GM18511 (cell line): Measurements from ENCODE around the gene PAQR4.

ENCODE experiments used
- ATAC-seq: cut with Tn5 transposase; IDR thresholded peaks from one replicate; pipeline ENCODE4 v1.9.1; 2021; ENCODE audit warnings: mild to moderate bottlenecking, moderate library complexity; ENCODE audit not compliant: unreplicated experiment

Gene PAQR4

DNA sequence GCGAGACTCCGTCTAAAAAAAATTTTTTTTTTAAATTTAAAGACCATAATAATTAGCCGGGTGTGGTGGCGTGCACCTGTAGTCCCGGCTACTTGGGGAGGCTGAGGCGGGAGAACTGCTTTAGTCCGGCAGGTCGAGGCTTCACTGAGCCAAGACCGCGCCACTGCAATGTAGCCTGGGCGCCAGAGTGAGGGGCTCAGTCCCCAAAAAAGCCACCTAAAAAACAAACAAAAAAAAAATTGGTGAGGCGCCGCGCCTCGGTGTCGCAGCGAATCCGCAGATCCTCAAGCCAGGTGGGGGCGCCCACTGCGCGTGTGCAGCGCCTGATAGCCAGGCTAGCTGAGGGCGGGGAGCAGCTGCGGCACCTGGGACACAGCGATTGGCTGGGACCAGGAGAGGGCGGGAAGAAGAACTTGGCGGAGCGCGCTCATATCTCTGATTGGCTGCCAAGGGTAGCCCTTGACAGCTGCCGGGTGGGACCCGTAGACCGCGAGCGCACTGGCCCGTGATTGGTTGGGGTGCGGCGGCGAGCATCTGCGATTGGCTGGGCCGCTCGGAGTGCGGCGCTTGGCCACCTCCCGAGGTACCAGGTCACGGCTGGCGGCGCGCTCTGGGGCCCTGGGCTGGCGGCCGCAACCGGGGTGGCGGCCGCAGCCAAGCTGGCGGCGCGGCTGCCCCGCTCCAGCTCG is 34.6 kb downstream of the PAQR4 start:
- ATAC-seq: peak; percentile 95

DNA sequence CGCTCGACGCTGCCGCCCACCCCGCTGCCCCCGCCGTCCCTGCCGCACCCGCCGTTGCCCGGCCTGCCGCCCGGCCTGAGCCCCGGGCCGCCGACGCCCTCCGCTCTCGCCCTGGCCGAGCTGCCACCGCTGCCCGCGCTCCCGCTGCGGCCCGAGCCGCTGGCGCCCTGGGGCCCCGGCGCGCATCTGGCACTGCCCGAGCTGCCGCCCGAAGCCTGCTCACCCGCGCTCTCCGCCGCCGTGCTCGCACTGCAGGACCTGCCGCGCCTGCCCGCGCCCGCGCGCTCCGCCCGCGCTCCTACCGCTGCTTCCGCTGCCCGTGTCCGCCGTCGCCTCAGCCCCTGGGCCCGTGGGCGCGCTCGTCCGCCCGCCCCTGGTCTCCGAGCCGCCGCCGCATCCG is 35.2 kb downstream of the PAQR4 start:
- peak; percentile 19 for ATAC-seq

GRCh38 chr16:3004781-3005284 is 35.7 kb downstream of the PAQR4 start:
- ATAC-seq: no peak

- no peak for ATAC-seq
Observed at GRCh38 chr16:3007059-3007956, 38.2 kb downstream of the PAQR4 start.

DNA sequence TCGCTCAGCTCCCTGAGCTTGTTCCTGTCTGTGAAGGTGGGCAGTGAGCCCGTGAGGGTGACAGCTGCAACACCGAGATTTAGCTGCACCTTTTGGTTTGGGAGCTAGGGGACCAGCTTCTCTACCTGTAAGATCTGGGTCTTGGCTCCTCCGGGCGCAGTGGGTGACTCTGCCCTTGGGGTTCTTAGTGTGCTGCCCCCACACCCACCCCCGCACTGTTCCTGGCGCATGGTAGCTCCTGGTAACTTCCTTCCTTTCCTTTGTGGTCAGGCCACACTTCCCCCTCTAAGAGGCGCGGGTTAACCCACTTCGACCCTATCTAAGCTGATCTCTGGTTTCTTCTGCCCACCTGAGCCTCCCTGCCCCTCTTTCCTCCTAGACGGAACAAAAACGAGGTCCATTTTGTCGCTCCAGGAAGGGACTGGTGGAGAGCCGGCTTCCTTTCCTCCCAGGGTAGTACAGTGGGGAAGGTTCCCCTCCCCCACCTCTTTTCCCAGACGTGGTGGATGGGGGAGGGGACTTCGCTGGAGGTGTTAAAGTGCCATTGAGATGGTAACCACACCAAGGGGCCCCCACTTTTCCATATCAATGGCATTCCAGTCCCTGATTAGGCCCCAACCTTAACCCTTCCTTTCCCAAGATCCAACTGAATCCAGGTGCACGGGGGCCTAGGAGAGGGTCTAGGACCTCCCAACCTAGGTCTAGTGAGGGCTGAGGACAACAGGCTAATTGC is 39.0 kb downstream of the PAQR4 start:
- no peak for ATAC-seq

GRCh38 chr16:3008690-3009037 is 39.5 kb downstream of the PAQR4 start:
- ATAC-seq: no peak

- ATAC-seq: no peak
Observed at GRCh38 chr16:3009568-3010390, 40.6 kb downstream of the PAQR4 start.

- ATAC-seq: no peak
Observed at GRCh38 chr16:3010510-3010909, 41.4 kb downstream of the PAQR4 start.

- ATAC-seq: no peak
Observed at GRCh38 chr16:3012246-3012645, 43.1 kb downstream of the PAQR4 start.

- ATAC-seq: no peak
Observed at GRCh38 chr16:3012828-3013420, 43.8 kb downstream of the PAQR4 start, which contains the start of gene CLDN9. Gene CLDN9, plus strand, starts transcription at chr16:3012923. Its CDS starts 440 bp downstream, at chr16:3013363.

DNA sequence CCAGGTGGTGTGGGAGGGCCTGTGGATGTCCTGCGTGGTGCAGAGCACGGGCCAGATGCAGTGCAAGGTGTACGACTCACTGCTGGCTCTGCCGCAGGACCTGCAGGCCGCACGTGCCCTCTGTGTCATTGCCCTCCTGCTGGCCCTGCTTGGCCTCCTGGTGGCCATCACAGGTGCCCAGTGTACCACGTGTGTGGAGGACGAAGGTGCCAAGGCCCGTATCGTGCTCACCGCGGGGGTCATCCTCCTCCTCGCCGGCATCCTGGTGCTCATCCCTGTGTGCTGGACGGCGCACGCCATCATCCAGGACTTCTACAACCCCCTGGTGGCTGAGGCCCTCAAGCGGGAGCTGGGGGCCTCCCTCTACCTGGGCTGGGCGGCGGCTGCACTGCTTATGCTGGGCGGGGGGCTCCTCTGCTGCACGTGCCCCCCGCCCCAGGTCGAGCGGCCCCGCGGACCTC is 44.4 kb downstream of the PAQR4 start:
- ATAC-seq: no peak

- no peak for ATAC-seq
Observed at GRCh38 chr16:3013998-3014690, 45.0 kb downstream of the PAQR4 start.

- ATAC-seq: no peak
Observed at GRCh38 chr16:3014971-3015370, 45.8 kb downstream of the PAQR4 start.

DNA sequence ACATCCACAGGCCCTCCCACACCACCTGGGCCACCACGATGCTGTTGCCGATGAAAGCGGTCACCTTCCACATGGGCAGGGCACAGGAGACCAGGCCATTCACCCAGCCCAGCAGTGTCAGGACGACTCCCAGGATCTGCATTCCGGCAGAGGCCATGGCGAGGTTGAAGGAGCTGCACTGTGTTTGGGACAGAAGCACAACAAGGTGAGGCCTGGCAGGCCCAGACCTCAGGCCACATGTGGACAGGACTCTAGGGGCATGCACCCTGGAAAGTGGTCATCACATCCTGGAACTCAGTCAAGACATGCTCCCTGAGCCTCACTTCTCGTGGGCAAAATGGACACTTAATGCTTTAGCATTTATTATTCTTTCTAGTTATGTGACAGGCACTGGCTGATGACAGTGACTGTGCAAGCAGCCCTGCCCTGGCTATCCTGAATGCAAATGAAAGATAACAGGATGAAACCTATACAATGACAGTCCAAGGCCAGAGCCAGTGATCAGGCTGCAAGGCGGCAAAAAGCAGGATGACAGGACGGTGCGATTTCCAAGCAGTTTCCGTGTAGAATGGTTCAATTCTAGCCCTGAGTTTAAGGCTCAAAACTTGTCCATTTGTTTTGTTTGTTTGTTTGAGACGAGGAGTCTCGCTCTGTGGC is 46.8 kb downstream of the PAQR4 start:
- ATAC-seq: no peak

GRCh38 chr16:3017344-3017743 is 48.2 kb downstream of the PAQR4 start:
- no peak for ATAC-seq

DNA sequence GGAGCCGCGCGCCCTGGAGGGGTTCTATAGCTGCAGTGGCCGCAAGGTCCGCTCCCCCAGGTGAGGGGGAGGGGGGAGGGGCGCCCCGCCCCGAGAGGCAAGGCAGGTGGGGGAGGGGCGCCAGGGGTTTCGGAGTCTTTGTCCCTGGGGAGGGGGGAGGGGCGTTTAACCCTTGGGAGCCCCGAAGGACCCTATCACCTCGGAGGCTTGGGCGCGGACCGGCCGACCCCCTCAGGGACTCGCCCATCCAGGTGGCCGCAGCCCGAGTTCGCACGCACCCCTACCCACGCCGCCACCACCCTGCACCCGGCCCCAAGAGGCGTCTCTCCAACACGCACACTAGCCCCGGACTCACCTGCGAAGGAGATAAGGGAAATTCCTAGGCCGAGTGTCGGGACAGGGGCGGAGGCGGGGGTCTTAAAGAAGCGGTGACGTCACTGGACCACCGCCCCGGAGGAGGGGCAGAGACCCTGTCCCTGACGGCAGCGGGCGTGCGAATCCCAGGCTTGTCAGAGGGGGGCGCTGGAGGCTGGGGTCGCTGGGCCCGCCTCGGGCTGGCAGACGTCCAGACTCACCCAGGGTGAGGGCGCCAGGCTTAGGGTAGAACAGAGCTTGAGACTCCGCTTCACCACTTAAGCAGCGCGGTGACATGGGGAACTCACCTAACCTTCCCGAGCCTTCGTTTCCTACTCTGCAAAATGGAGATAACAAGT is 48.8 kb downstream of the PAQR4 start, which contains the start of gene CLDN6:
Gene CLDN6 (minus strand): TSS at position 390 of the 713 bp plus-strand sequence. CDS start 2,162 bp downstream, outside the sequence.
- ATAC-seq: no peak

- no peak for ATAC-seq
Observed at GRCh38 chr16:3019594-3020246, 50.6 kb downstream of the PAQR4 start.

DNA sequence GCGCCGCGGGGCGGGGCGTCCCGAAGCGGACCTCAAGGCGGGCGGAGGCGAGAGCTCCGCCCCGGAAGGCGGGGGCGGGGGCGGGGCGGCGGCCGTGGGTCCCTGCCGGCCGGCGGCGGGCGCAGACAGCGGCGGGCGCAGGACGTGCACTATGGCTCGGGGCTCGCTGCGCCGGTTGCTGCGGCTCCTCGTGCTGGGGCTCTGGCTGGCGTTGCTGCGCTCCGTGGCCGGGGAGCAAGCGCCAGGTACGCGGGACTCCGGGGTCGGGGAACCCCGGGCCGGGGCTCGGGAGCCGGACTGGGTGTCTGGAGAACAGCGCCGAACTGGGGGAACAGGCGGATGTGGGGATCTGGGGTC is 51.1 kb downstream of the PAQR4 start, which contains the start of gene TNFRSF12A:
Gene TNFRSF12A (plus strand): TSS at position 122 of the 357 bp plus-strand sequence. CDS start 30 bp downstream, at position 152.
- no peak for ATAC-seq
